ENCODE results near the gene HYKK. TPM values are rescaled to one million over a fixed set of nuclear protein-coding genes. Genes with fewer than 3 reads are reported as not detected.

HYKK gene
- total and polyA plus RNA-seq, 2 of the 8 experiments (the other 6 are each of a cell fraction or from before 2014, with no cell fraction given), result 2.0 to 3.7 TPM

DNA sequence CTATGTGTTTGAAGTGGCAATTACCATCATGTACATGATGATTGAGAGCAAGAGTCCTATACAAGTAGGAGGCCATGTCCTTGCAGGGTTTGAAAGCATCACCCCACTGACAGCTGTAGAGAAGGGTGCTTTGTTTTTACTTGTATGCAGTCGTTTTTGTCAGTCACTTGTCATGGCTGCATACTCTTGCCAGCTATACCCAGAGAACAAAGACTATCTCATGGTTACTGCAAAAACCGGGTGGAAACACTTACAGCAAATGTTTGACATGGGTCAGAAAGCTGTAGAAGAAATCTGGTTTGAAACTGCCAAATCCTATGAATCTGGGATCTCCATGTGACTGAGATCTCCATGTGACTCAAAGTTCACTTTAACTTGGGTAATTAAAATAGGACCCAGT is 26.0 kb downstream of the HYKK start:
- Histone ChIP-seq H2BK15ac (ENCODE audit: low read length) (no peak overlapping the region), H3K27ac (ENCODE audit: low read depth, low read length) (no peak overlapping the region), H3K14ac (ENCODE audit: insufficient read length) (no peak overlapping the region), H3K27me3 (replicated peaks in 1 of 4; ENCODE audit: control insufficient read depth in 3 of 4, extremely low read depth in 1 of 4, insufficient read depth in 3 of 4, low read length in 3 of 4) (no peaks in the 10 kb centered on the region), H3K56ac (replicated peaks; ENCODE audit: insufficient read length, low read depth, low read length) (no peak overlapping the region), H3K79me1 (ENCODE audit: low read depth, low read length) (no peaks in the 10 kb centered on the region), H3K23ac (ENCODE audit: insufficient read length) (no peak overlapping the region), H3K4me2 (ENCODE audit: insufficient read depth in 1 of 2, low read depth in 2 of 2, low read length in 2 of 2) (no peak overlapping the region), H3K9me3 (ENCODE audit: insufficient read depth in 2 of 2, low read depth in 1 of 2, low read length in 1 of 2) (no peaks in the 10 kb centered on the region), H4K91ac (replicated peaks; ENCODE audit: insufficient read length, low read length) (no peak overlapping the region), H3K79me2 (ENCODE audit: control insufficient read depth in 1 of 2, insufficient read depth in 2 of 2, low read length in 2 of 2) (no peaks in the 10 kb centered on the region), H3K18ac (ENCODE audit: extremely low read depth, low read length) (no peak overlapping the region), H2BK5ac (ENCODE audit: low read depth, low read length) (no peak overlapping the region), H3K4ac (replicated peaks; ENCODE audit: insufficient read length, low read depth, low read length) (no peak overlapping the region), H3K9ac (replicated peaks in 1 of 4; ENCODE audit: extremely low read depth in 1 of 4, low read depth in 3 of 4, low read length in 3 of 4) (no peak overlapping the region), H3K23me2 (ENCODE audit: low read depth, low read length) (no peaks in the 10 kb centered on the region; the same call in 1 of the 2 replicates), H3K36me3 (ENCODE audit: control insufficient read depth in 2 of 4, insufficient read depth in 4 of 4, low read length in 3 of 4) (no peaks in the 10 kb centered on the region), H4K8ac (ENCODE audit: extremely low read depth, insufficient read depth, low read length) (no peak overlapping the region), H2AK5ac (ENCODE audit: low read depth, low read length) (no peak overlapping the region), H2BK20ac (ENCODE audit: low read length) (no peak overlapping the region), H4K5ac (ENCODE audit: insufficient read length, low read depth, low read length) (no peak overlapping the region), H2BK120ac (replicated peaks; ENCODE audit: low read depth, low read length) (no peak overlapping the region), H3K4me3 (ENCODE audit: extremely low read depth in 1 of 4, insufficient read depth in 2 of 4, low read depth in 3 of 4, low read length in 4 of 4) (no peak overlapping the region), H4K20me1 (replicated peaks in 1 of 2; ENCODE audit: control insufficient read depth in 1 of 2, insufficient read depth in 2 of 2, low read length in 2 of 2) (no peaks in the 10 kb centered on the region), H2BK12ac (ENCODE audit: low read depth, low read length) (no peak overlapping the region), H2AFZ (ENCODE audit: low read length) (no peak overlapping the region), H3K4me1 (replicated peaks in 1 of 4; ENCODE audit: control insufficient read depth in 3 of 4, insufficient read depth in 4 of 4, low read length in 3 of 4) (no peaks in the 10 kb centered on the region)
- POLR2A ChIA-PET (ENCODE audit: partially characterized antibody), result interaction anchor here (1.1 kb wide), 1 partner anchor 32 kb away, joined by 3 read pairs; the partner anchor contains the start of gene CHRNA5
- DNase-seq (ENCODE audit: low read depth in 1 of 2, low spot score in 2 of 2) (no peak), FAIRE-seq (no peak)
- CTCF ChIA-PET (ENCODE audit: partially characterized antibody), result no interaction called here
- TF ChIP-seq JUN (IDR thresholded peaks at IDR 0.05; ENCODE audit: low read depth, low read length) (no peak), RFX5 (IDR thresholded peaks at IDR 0.05; ENCODE audit: borderline replicate concordance, low read depth, low read length) (no peak), HDAC6 (IDR thresholded peaks at IDR 0.05; ENCODE audit: low read depth, low read length) (no peak), YY1 (IDR thresholded peaks at IDR 0.05; ENCODE audit: low read depth, low read length) (no peak), RBBP5 (IDR thresholded peaks at IDR 0.05; ENCODE audit: borderline replicate concordance, low read depth, low read length) (no peak)
- WGBS, 2 experiments (ENCODE audit: extremely low coverage in 1 of 2, insufficient coverage in 1 of 2, insufficient read length in 1 of 2, insufficient replicate concordance in 2 of 2, low coverage in 1 of 2, low lambda C conversion rate in 2 of 2, missing lambda C conversion rate in 1 of 2), result 74% methylated on average over 2 of the region's 2 CpGs; no CpG with 5 or more reads in 1 of the 2 experiments
